Gastrocnemius medialis (tissue), 4 donors: Measurements from ENCODE around the gene GNPAT.

Source experiments
- POLR2A ChIP-seq, 2 donors: fragments of 450-650 bp; IDR thresholded peaks; one replicate each; pipeline ENCODE4 v1.6.1; 2017; ENCODE audit warnings: antibody characterized with exemption in 2 of 2, mild to moderate bottlenecking in 2 of 2, moderate library complexity in 2 of 2
- TF ChIP-seq, protein P1 (sequence below), 5 experiments: fragments of 450-650 bp in 3 of 5; fragments of 200-600 bp in 2 of 5; sonication (generic) in 2 of 5; IDR thresholded peaks in 4 of 5; conservative IDR thresholded peaks in 1 of 5; 1 replicate in 4 of 5; 2 replicates in 1 of 5; pipeline ENCODE4 v1.5.1; 2016 to 2019; ENCODE audit warnings: antibody characterized with exemption in 5 of 5, mild to moderate bottlenecking in 3 of 5, moderate library complexity in 3 of 5

DNA sequence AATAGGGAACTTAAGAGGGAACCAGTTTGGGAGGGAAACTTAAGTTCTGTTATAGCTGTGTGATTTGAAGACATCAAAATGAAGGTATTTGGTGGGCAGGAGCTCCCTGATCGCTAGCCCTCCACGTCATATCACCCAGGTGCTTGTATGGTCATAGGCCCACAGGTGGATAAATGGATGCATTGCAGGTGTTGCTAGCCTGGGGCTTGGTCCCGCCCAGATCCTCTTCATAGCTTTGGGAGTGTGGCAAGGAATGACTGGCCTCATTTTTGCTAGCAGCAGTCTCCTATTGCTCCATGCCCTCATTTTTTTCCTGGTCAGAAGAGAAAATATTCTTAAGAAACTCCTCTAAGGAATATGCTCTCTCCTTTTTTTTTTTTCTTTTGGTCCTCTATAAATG is 11.3 kb downstream of the GNPAT start:
- TF ChIP-seq, protein P1, sequence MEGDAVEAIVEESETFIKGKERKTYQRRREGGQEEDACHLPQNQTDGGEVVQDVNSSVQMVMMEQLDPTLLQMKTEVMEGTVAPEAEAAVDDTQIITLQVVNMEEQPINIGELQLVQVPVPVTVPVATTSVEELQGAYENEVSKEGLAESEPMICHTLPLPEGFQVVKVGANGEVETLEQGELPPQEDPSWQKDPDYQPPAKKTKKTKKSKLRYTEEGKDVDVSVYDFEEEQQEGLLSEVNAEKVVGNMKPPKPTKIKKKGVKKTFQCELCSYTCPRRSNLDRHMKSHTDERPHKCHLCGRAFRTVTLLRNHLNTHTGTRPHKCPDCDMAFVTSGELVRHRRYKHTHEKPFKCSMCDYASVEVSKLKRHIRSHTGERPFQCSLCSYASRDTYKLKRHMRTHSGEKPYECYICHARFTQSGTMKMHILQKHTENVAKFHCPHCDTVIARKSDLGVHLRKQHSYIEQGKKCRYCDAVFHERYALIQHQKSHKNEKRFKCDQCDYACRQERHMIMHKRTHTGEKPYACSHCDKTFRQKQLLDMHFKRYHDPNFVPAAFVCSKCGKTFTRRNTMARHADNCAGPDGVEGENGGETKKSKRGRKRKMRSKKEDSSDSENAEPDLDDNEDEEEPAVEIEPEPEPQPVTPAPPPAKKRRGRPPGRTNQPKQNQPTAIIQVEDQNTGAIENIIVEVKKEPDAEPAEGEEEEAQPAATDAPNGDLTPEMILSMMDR (IDR thresholded peaks at IDR 0.05 in 4 of 5, conservative IDR thresholded peaks at IDR 0.05 in 1 of 5), result no peak
- TF ChIP-seq POLR2A (IDR thresholded peaks at IDR 0.05), result no peak
